H1 (cell line): Measurements from ENCODE around the gene ZNF692.

ENCODE experiments used
- BRCA1 ChIP-seq: IDR thresholded peaks from 2 replicates; pipeline ENCODE4 v1.6.1; 2012; ENCODE audit warnings: low read depth, low read length, improper control_type of control experiment
- CHD2 ChIP-seq: IDR thresholded peaks from 2 replicates; pipeline ENCODE4 v1.6.1; 2012; ENCODE audit warnings: low read length, improper control_type of control experiment
- CTCF ChIP-seq, 3 experiments: IDR thresholded peaks; 1 replicate in 2 of 3; 2 replicates in 1 of 3; pipeline versions ENCODE4 v1.5.1 to v1.6.1; 2011; ENCODE audit warnings: low read length in 3 of 3, mild to moderate bottlenecking in 3 of 3, inconsistent platforms in 2 of 3, low read depth in 1 of 3, moderate library complexity in 1 of 3; ENCODE audit not compliant: insufficient read depth in 1 of 3; ENCODE audit errors: control extremely low read depth in 1 of 3
- GABPA ChIP-seq: IDR thresholded peaks from 2 replicates; pipeline ENCODE4 v1.6.1; 2011; ENCODE audit warnings: mild to moderate bottlenecking, low read length, moderate library complexity, borderline replicate concordance; ENCODE audit not compliant: insufficient read depth
- RBBP5 ChIP-seq: IDR thresholded peaks from 2 replicates; pipeline ENCODE4 v1.7.1; 2012; ENCODE audit warnings: low read depth, mild to moderate bottlenecking, inconsistent platforms, low read length, moderate library complexity, borderline replicate concordance
- RFX5 ChIP-seq: IDR thresholded peaks from 2 replicates; pipeline ENCODE4 v1.6.1; 2011; ENCODE audit warnings: low read depth, low read length, improper control_type of control experiment, borderline replicate concordance
- SIN3A ChIP-seq, 2 experiments: IDR thresholded peaks in 1 of 2; conservative IDR thresholded peaks in 1 of 2; 2 replicates each; pipeline ENCODE4 v1.6.1; 2011 to 2012; ENCODE audit warnings: low read length in 2 of 2, improper control_type of control experiment in 1 of 2, low read depth in 1 of 2, mild to moderate bottlenecking in 1 of 2
- SRF ChIP-seq: IDR thresholded peaks from 2 replicates; pipeline ENCODE4 v1.6.1; 2011; ENCODE audit warnings: mild to moderate bottlenecking, low read depth, low read length, moderate library complexity

- TF ChIP-seq CHD2 (no peak), CTCF (IDR thresholded peaks at IDR 0.05; ENCODE audit: control extremely low read depth in 1 of 3, insufficient read depth in 1 of 3, low read depth in 1 of 3, low read length in 3 of 3) (no peak), RFX5 (no peak), SIN3A (conservative IDR thresholded peaks at IDR 0.05 in 1 of 2, IDR thresholded peaks at IDR 0.05 in 1 of 2; ENCODE audit: low read depth in 1 of 2, low read length in 2 of 2) (no peak), GABPA (no peak), SRF (no peak), RBBP5 (no peak), BRCA1 (no peak)
Observed at GRCh38 chr1:248861616-248862015, 2.7 kb upstream of the ZNF692 start.
